ENCODE results near the gene C13orf46.
"Not testable (repeated sequence)": the region's sequence is repeated elsewhere in the genome, so short reads cannot be mapped to it uniquely, and the experiment has no call there.

- not testable (repeated sequence) for TF ChIP-seq SUZ12 (IDR thresholded peaks at IDR 0.05; ENCODE audit: low read length); SP2 (IDR thresholded peaks at IDR 0.05; ENCODE audit: low read length); EP300 (IDR thresholded peaks at IDR 0.05; ENCODE audit: borderline replicate concordance in 1 of 2, low read depth in 2 of 2, low read length in 2 of 2)
- TF ChIP-seq, protein P1, sequence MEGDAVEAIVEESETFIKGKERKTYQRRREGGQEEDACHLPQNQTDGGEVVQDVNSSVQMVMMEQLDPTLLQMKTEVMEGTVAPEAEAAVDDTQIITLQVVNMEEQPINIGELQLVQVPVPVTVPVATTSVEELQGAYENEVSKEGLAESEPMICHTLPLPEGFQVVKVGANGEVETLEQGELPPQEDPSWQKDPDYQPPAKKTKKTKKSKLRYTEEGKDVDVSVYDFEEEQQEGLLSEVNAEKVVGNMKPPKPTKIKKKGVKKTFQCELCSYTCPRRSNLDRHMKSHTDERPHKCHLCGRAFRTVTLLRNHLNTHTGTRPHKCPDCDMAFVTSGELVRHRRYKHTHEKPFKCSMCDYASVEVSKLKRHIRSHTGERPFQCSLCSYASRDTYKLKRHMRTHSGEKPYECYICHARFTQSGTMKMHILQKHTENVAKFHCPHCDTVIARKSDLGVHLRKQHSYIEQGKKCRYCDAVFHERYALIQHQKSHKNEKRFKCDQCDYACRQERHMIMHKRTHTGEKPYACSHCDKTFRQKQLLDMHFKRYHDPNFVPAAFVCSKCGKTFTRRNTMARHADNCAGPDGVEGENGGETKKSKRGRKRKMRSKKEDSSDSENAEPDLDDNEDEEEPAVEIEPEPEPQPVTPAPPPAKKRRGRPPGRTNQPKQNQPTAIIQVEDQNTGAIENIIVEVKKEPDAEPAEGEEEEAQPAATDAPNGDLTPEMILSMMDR (IDR thresholded peaks at IDR 0.05; ENCODE audit: control extremely low read depth in 1 of 3, insufficient read depth in 1 of 3, low read depth in 1 of 3, low read length in 3 of 3): not testable (repeated sequence)
- TF ChIP-seq, protein P2, sequence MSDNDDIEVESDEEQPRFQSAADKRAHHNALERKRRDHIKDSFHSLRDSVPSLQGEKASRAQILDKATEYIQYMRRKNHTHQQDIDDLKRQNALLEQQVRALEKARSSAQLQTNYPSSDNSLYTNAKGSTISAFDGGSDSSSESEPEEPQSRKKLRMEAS (IDR thresholded peaks at IDR 0.05): not testable (repeated sequence)
- TF ChIP-seq, protein P3, sequence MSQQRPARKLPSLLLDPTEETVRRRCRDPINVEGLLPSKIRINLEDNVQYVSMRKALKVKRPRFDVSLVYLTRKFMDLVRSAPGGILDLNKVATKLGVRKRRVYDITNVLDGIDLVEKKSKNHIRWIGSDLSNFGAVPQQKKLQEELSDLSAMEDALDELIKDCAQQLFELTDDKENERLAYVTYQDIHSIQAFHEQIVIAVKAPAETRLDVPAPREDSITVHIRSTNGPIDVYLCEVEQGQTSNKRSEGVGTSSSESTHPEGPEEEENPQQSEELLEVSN (IDR thresholded peaks at IDR 0.05): not testable (repeated sequence)
Measured at GRCh38 chr13:114020134-114020533, 46.3 kb upstream of the C13orf46 start.

Measured in H1 (cell line).